HG03139 (cell line): ENCODE data around the gene ARIH2.
A peak's percentile ranks its signal among the peaks of the same experiment; 100 is the strongest.

Source experiments
- ATAC-seq: cut with Tn5 transposase; IDR thresholded peaks from one replicate; pipeline ENCODE4 v1.9.1; 2021; ENCODE audit not compliant: unreplicated experiment

Gene ARIH2

GRCh38 chr3:49018707-49019006, 100.0 kb downstream of the ARIH2 start:
- no peak for ATAC-seq

DNA sequence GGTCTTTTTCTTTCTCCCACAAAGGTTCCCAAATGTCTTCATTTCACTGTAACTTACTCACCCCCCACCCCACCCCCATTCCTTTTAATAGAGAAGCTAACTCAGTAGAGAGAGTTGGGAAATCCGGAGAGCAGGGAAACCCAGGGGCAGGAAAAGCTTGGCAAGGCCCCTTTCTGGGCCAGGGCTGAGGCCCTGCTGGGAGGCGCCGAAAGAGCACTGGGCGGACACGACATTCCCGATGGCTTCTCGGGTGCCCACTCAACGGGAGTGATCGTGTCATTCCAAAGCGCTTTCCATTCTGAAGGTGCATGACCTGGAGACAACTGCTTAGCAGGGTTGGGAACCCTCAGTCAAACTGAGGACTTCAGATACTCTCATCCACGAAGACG, 101.3 kb downstream of the ARIH2 start:
- ATAC-seq: no peak

DNA sequence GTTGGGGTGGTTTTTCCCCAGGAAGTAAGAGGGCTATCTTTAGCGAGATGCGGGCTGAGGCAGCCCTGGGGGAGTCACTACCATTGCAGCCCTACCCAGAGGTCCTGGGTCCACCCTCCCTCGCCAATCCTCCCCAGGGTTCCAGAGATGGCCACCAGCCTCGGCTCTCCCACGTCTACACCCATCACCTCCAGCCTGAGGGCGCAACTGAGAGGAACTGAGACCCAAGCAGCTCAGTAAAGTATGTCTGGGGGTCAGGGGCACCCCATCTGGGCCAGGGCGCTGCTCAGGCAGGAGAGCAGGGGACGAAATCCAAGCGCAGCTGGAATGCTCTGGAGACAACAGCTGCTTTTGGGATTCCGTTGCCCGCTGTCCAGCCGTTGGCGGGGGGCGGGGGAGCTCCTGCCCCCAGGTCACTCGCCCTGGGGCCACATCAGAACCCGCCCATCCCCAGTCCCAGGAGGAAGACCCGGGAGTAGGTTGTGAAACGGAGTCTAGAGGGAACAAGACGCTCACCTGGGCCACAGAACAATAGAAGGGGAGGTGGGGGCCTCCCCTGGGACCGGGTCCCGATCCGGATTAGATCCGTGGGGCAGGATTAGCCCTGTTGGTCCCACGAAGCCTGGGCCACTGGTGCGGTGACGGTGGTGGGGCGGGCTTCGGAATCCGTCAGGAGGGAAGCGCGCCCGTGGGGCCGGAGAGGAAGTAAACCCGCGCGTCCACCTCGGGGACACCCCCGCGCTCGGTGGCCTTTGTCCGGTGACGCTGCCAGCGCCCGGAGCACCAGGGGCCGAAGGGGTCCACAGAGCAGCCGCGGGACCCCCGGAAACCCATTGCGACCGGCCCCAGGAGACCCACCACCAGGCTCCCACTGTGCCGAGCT, 101.9 kb downstream of the ARIH2 start:
- no peak for ATAC-seq

DNA sequence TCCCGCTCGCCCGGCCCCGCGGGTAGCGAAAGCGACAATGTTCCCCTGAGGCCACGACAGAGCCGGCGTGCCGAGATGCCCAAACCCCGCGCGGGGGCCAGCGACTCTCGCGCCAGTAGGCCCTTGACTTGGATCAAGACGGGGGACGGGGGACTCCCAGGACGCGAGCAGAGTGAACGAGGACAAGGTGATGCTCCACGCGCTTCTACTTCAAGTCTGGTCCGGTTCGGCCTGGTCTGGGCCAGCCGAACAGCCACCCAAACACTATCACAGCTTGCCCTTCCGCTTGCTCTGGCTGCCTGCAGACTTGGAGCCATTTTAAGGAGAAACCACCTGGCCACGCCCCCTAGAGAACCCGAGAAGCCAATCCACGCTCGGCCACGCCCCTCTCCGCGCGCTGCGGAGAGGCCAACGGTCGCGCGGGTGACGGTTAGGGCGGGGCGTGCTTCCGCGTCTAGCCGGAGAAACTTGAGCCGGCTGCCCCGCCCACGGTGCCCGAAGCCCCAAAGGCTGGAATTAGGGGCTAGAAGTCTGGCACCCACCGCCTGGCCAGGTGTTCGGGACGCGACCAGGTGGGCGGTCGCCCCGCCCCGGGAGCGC, 102.7 kb downstream of the ARIH2 start:
- ATAC-seq: peak; percentile 40

GRCh38 chr3:49021813-49022687, 103.4 kb downstream of the ARIH2 start, which contains the start of gene NDUFAF3:
Gene NDUFAF3, plus strand, starts transcription at chr3:49022121. Its CDS starts 24 bp downstream, at chr3:49022145.
- peak; percentile 49 for ATAC-seq

GRCh38 chr3:49022688-49023171, 104.1 kb downstream of the ARIH2 start:
- no peak for ATAC-seq

- ATAC-seq: no peak
These were observed 105.1 kb downstream of the ARIH2 start for GRCh38 chr3:49023775-49024174.

- no peak for ATAC-seq
These were observed 105.8 kb downstream of the ARIH2 start for GRCh38 chr3:49024449-49024848.

DNA sequence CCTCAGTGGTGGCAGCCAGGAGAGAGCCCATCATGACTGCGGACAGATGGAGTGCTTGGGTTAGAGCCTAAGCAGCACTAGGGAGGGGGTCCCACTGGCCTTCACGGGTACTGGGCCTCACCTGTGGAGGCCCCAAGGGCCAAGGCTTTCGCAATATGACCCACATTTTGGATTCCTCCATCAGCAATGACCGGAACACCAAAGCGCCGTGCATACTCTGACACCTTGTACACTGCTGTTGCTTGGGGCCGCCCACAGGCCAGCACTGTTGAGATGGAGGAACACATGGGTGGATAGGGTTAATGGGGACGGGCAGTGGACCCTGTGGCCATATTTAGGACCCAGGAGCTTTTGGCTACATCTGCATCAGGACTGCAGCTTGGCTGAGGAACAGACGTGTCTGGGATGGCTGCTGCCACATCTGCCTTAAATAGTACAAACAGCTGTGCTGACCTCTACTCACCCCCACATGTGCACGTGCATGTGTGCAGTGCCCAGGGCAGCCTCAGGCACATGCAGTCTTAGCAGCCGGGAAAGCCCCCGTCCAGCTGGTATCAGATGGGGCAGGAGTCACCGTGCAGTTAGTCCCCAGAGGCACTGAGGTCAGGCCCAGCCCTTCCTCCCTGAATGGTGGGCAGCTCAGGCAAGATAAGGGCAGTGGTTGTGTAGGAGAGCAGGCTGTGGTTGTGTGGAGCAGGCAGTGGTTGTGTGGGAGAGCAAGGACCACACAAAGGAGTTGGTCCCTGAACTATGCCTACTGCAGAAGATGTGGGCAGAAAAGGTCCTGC, 106.6 kb downstream of the ARIH2 start:
- ATAC-seq: no peak

DNA sequence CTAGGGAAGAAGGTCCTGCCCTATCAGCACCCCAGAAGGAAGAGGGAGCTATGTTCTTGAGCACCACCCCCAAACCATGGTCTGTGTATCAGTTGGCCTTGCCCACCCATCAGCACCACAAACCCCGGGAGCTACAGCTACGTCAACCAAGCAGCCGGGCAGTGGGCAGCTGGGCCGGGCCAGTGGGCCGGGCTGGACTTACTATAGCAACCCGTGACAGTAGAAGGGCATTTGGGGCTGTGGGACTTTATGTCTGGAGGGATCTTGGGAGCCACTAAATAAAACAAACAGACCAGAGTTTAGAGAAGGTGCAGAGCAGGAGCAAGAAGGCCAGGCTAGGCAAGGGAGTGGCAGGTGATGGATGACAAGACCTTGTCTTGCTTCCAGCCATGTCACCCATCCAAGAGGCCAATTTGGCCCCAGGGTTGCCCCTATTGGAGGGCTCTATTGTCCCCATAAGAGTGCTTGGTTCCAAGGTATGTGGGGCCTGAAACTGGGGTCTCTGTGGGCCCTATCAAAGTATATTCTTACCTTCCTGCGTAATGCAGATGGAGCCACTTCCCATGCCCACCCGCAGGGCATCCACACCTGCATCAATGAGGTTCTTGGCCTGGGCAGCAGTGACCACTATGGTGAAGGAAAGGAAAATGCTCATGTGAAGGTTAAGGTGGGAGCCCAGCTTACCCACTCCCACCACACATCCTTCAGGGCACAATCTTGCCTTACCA, 107.3 kb downstream of the ARIH2 start:
- ATAC-seq: no peak

DNA sequence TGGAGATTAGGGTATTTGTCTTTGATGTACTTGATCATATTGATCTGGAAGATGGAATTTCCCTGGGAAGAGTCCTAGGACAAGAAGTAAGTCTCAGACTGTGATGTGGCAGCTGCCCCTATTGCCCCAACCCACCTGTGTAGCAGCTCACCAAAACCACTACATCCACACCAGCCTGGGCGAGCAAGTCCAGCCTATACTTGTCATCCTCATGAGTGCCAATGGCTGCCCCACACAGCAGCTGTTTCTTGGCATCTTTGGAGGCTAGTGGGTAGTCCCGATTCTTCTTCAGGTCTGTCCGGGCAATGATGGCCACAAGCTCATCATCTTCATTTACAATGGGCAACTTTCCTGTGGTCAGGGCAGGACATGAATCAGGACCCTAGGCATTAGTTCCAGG, 107.9 kb downstream of the ARIH2 start:
- ATAC-seq: no peak

- ATAC-seq: no peak
These were observed 109.0 kb downstream of the ARIH2 start for GRCh38 chr3:49027634-49028033.

DNA sequence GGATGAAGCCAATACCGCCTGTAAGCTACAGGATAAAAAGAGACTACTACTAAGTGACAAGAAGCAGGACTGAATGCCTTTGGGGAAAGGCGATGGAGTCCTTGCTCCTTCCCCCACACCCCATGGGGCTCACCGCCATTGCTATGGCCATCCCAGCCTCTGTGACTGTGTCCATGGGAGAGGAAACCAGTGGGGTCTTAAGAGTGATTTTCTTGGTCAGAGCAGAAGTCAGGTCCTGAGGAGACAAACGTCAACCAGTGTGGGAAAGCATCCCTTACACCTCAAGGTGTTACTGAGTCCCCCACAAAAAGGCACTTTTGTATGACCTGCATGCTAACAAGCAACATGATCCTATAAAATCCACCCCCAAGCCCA, 109.6 kb downstream of the ARIH2 start:
- ATAC-seq: no peak

GRCh38 chr3:49028673-49029562, 110.3 kb downstream of the ARIH2 start, which contains the start of gene IMPDH2:
Gene IMPDH2, minus strand, starts transcription at chr3:49029398. Its CDS starts 48 bp downstream, at chr3:49029350.
- ATAC-seq: peak; percentile 78

DNA sequence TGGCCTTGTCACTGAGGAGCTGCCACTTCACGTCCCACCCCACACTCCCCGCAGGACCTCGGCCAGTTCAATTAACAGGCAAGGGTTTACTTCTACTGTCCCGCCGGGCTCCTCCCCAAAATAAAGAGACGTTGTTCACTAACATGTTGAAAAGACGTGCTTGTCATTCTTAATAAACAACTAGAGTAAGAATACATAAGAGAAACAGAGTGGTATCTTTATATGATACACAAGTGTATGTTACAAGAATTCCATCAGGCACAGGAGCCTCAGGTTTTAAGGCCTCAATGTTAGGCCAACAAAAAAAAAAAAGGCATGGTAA, 110.9 kb downstream of the ARIH2 start:
- no peak for ATAC-seq

- no peak for ATAC-seq
These were observed 111.7 kb downstream of the ARIH2 start for GRCh38 chr3:49030321-49030720.

DNA sequence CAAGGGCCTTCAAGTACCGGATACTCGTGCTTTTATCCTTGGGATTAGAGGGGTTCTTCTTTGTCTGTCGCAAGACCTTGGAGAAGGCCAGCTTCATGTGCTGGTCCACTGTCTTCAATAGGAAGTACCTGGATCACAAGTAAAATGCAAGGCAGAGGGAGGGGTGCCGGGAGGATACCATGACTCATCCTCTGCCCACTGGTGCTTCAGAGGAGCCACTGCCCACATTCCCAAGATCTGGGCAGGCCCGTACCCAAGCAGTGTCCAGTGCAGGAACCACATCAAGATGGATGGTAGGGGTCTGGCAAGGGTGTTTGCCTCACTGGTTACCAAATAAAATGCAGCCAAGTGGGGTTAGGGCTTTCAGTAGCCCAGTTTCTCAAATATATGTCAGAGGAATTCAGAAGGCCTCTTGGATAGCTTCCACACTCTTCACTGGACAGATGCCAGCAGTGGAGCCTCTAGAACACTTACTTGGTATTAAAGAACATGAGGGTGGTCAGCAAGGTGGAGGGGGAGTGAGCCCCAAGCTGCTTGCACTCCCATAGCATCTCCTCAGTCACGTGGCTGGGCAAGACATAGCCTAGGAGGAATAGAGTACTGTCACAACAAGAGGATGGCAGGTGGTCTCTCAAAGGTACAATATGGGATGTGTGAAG, 114.1 kb downstream of the ARIH2 start:
- no peak for ATAC-seq

GRCh38 chr3:49034650-49035049, 116.0 kb downstream of the ARIH2 start:
- ATAC-seq: no peak

- no peak for ATAC-seq
These were observed 116.6 kb downstream of the ARIH2 start for GRCh38 chr3:49035281-49035680.
